G401.6 (cell line): ENCODE results near the gene KRTAP24-1.

Experiments used
- FAIRE-seq: peaks from 2 replicates; lab custom pipeline; 2012; peaks lifted over from hg19 to GRCh38; lab: Jason Lieb, UNC

The KRTAP24-1 gene

GRCh38 chr21:30234050-30234449 lies 48.7 kb downstream of the KRTAP24-1 start:
- FAIRE-seq: no peak

- FAIRE-seq: no peak
Measured at GRCh38 chr21:30233228-30234020, 49.3 kb downstream of the KRTAP24-1 start.

GRCh38 chr21:30232011-30232410 lies 50.7 kb downstream of the KRTAP24-1 start:
- no peak for FAIRE-seq
